Naive thymus-derived CD4-positive, alpha-beta T cell (primary cell): ENCODE results near the gene PBX4. TPM values are rescaled to one million over a fixed set of nuclear protein-coding genes. Genes with fewer than 3 reads are reported as not detected.
"Not testable (repeated sequence)": the region's sequence is repeated elsewhere in the genome, so short reads cannot be mapped to it uniquely, and the experiment has no call there.

ENCODE experiments used
- ATAC-seq: fragments of 150-1000 bp; cut with Tn5 transposase; 2 replicates; pipeline ENCODE4 v1.10.0; 2021; ENCODE audit warnings: mild to moderate bottlenecking, moderate library complexity
- CTCF ChIA-PET: fragments of 350-600 bp; sonication (Branson Sonifier 250); formaldehyde crosslinking; loops from one replicate; lab custom pipeline; 2021; ENCODE audit warnings: antibody characterized with exemption; lab: Charles Lee
- POLR2A ChIA-PET: fragments of 350-600 bp; sonication (Branson Sonifier 250); formaldehyde crosslinking; loops from one replicate; lab custom pipeline; 2021; ENCODE audit warnings: antibody characterized with exemption, inconsistent platforms; lab: Charles Lee
- DNase-seq, 9 donors: peaks; one replicate each; pipeline versions ENCODE4 v3.0.0 to v3.0.0-alpha.2; 2020 to 2022; ENCODE audit warnings: mixed read lengths in 1 of 9
- H3K27ac ChIP-seq: one replicate; pipeline ENCODE4 v1.7.0; 2013; ENCODE audit warnings: mild to moderate bottlenecking, low read depth, low read length, moderate library complexity
- H3K27me3 ChIP-seq, 2 donors: one replicate each; pipeline ENCODE4 v1.7.0; 2013; ENCODE audit warnings: low read length in 2 of 2, mild to moderate bottlenecking in 2 of 2, moderate library complexity in 2 of 2; ENCODE audit not compliant: control insufficient read depth in 2 of 2, insufficient read depth in 2 of 2
- H3K36me3 ChIP-seq, 3 experiments: 1 replicate in 2 of 3; 2 replicates in 1 of 3; pipeline ENCODE4 v1.7.0; 2013; ENCODE audit warnings: low read length in 3 of 3, mild to moderate bottlenecking in 3 of 3, moderate library complexity in 1 of 3; ENCODE audit not compliant: insufficient read depth in 3 of 3, control insufficient read depth in 2 of 3
- H3K4me1 ChIP-seq, 2 donors: one replicate each; pipeline ENCODE4 v1.7.0; 2013; ENCODE audit warnings: low read length in 2 of 2, mild to moderate bottlenecking in 2 of 2, moderate library complexity in 1 of 2; ENCODE audit not compliant: control insufficient read depth in 2 of 2, insufficient read depth in 2 of 2
- H3K4me3 ChIP-seq: 2 replicates; pipeline ENCODE4 v1.7.0; 2013; ENCODE audit warnings: mild to moderate bottlenecking, low read length
- H3K9me3 ChIP-seq, 3 experiments: 1 replicate in 2 of 3; 2 replicates in 1 of 3; pipeline ENCODE4 v1.7.0; 2013; ENCODE audit warnings: low read length in 3 of 3; ENCODE audit not compliant: control insufficient read depth in 2 of 3
- H3K27ac Mint-ChIP-seq, 9 donors: one replicate each; pipeline ENCODE4 v1.8.0; 2020 to 2022; ENCODE audit warnings: mixed read lengths in 9 of 9, mild to moderate bottlenecking in 8 of 9, moderate library complexity in 5 of 9, inconsistent platforms in 2 of 9
- H3K27me3 Mint-ChIP-seq, 5 donors: one replicate each; pipeline ENCODE4 v1.8.0; 2021 to 2022; ENCODE audit warnings: mixed read lengths in 5 of 5, mild to moderate bottlenecking in 1 of 5
- H3K36me3 Mint-ChIP-seq, 5 donors: one replicate each; pipeline ENCODE4 v1.8.0; 2020 to 2022; ENCODE audit warnings: mixed read lengths in 5 of 5, mild to moderate bottlenecking in 3 of 5, inconsistent platforms in 1 of 5
- H3K4me1 Mint-ChIP-seq, 7 donors: one replicate each; pipeline ENCODE4 v1.8.0; 2020 to 2022; ENCODE audit warnings: mixed read lengths in 7 of 7, mild to moderate bottlenecking in 3 of 7, inconsistent platforms in 1 of 7
- H3K4me3 Mint-ChIP-seq, 10 donors: one replicate each; pipeline ENCODE4 v1.8.0; 2020 to 2022; ENCODE audit warnings: mild to moderate bottlenecking in 10 of 10, mixed read lengths in 10 of 10, moderate library complexity in 6 of 10, inconsistent platforms in 2 of 10
- H3K9me3 Mint-ChIP-seq, 11 donors: one replicate each; pipeline ENCODE4 v1.8.0; 2020 to 2022; ENCODE audit warnings: mixed read lengths in 11 of 11, mild to moderate bottlenecking in 4 of 11, inconsistent platforms in 1 of 11, moderate library complexity in 1 of 11
- intact Hi-C, 2 donors: fragments of 100-400 bp; cut with micrococcal nuclease; formaldehyde crosslinking; loops; one replicate each; pipeline ENCODE4 v1.15.1; 2023
- polyA plus RNA-seq, 2 donors: library from polyadenylated mRNA; unstranded; fragments of 300-500 nt; fragmentation: Illumina TruSeq; gene quantifications; one replicate each; pipeline ENCODE4 v1.2.3, GENCODE V29; 2021
- total RNA-seq, 6 experiments: library from RNA in 5 of 6; stranded (reverse) in 5 of 6; gene quantifications; 1 replicate in 5 of 6; 2 replicates in 1 of 6; pipeline ENCODE4 v1.2.3 and lab custom pipeline; 2021 to 2026

PBX4 gene
- total and polyA plus RNA-seq, 7 experiments from 2014 or later = 3.8 to 42.7 (median 30.9) TPM

- DNase-seq = no peak
Measured at GRCh38 chr19:19619181-19619848, 828 bp upstream of the PBX4 start.

DNA sequence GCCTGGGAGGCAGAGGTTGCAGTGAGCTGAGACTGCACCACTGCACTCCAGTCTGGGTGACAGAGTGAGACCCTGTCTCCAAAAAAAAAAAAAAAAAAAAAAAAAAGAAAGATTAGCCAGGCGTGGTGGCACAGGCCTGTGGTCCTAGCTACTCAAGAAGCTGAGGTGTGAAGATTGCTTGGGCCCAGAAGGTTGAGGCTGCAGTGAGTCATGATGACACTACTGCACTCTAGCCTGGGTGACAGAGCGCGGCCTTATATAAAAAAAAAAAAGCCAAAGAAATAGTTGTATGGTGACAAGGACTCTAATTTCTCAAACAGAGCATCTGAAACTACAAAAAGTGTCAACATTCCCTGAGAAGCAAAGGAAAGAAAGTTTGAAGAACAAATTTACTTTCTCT lies 3.4 kb downstream of the PBX4 start:
- no peaks in the 10 kb centered on the region for H3K9me3 Mint-ChIP-seq
- peaks cover 0 to 33% (median 16%) of the 10 kb centered on the region in 5 donors for H3K36me3 Mint-ChIP-seq
- Histone ChIP-seq H3K4me1 (peaks cover 16 to 23% of the 10 kb centered on the region in 2 donors), H3K36me3 (no peaks in the 10 kb centered on the region), H3K4me3 (no peak overlapping the region), H3K27me3 (no peaks in the 10 kb centered on the region), H3K9me3 (no peaks in the 10 kb centered on the region), H3K27ac (no peak overlapping the region)
- no peak for ATAC-seq
- ChIA-PET CTCF (interaction anchor here (0.6 to 0.7 kb wide), 2 partner anchors 22 to 58 kb away, joined by 3 to 4 read pairs; no protein-coding TSS in a partner anchor), POLR2A (interaction anchor here (1.1 to 5.2 kb wide), 2 partner anchors 12 to 19 kb away, joined by 3 to 36 read pairs; no protein-coding TSS in a partner anchor)
- H3K27ac Mint-ChIP-seq = peak overlapping the region in 4 of 9 donors; percentile 12 to 85 (median 42)
- intact Hi-C loops = no loop called here
- H3K4me3 Mint-ChIP-seq = peak overlapping the region in 8 of 10 donors; percentile 20 to 79 (median 38)
- H3K4me1 Mint-ChIP-seq = peaks cover 41 to 67% (median 59%) of the 10 kb centered on the region in 7 donors
- H3K27me3 Mint-ChIP-seq = no peaks in the 10 kb centered on the region
- DNase-seq = no peak

More at GRCh38 chr19:19619181-19619848, 828 bp upstream of the PBX4 start:
- peak overlapping the region; percentile 80 to 98 (median 94) for H3K27ac Mint-ChIP-seq
- ChIA-PET POLR2A (interaction anchor here (0.7 to 5.2 kb wide), 6 partner anchors 16 to 202 kb away, joined by 3 to 36 read pairs (median 8); partner anchors contain the start of gene ZNF506), CTCF (interaction anchor here (0.6 to 1.8 kb wide), 2 partner anchors 8 to 65 kb away, joined by 3 to 7 read pairs; no protein-coding TSS in a partner anchor)
- H3K4me1 Mint-ChIP-seq = peaks cover 34 to 54% (median 40%) of the 10 kb centered on the region in 7 donors
- H3K36me3 Mint-ChIP-seq = peaks cover 0 to 26% (median 11%) of the 10 kb centered on the region in 5 donors
- H3K27ac ChIP-seq = peak overlapping the region; percentile 71
- no peaks in the 10 kb centered on the region for H3K9me3 Mint-ChIP-seq
- intact Hi-C loops = loop anchor here in 1 of 2 donors (2.0 kb wide), 1 partner anchor 43 kb away; the partner anchor contains the start of gene ATP13A1
- peaks cover 0 to 12% (median 0%) of the 10 kb centered on the region in 3 experiments for H3K36me3 ChIP-seq
- H3K4me3 ChIP-seq = peak overlapping the region; percentile 9
- H3K4me1 ChIP-seq = peaks cover 16 to 23% of the 10 kb centered on the region in 2 donors
- peak overlapping the region; percentile 79 to 99 (median 90) for H3K4me3 Mint-ChIP-seq
- no peaks in the 10 kb centered on the region for H3K27me3 ChIP-seq
- no peaks in the 10 kb centered on the region for H3K27me3 Mint-ChIP-seq
- no peaks in the 10 kb centered on the region for H3K9me3 ChIP-seq
- ATAC-seq = no peak

GRCh38 chr19:19613506-19613905 lies 5.0 kb downstream of the PBX4 start:
- Mint-ChIP-seq H3K4me3 (peak overlapping the region in 3 of 10 donors; percentile 6 to 38 (median 18)), H3K27me3 (no peaks in the 10 kb centered on the region), H3K27ac (peak overlapping the region in 1 of 9 donors; percentile 30), H3K36me3 (peaks cover 0 to 44% (median 21%) of the 10 kb centered on the region in 5 donors), H3K4me1 (peaks cover 41 to 62% (median 56%) of the 10 kb centered on the region in 7 donors), H3K9me3 (no peaks in the 10 kb centered on the region)
- Histone ChIP-seq H3K9me3 (no peaks in the 10 kb centered on the region), H3K36me3 (no peaks in the 10 kb centered on the region), H3K4me1 (peaks cover 14 to 16% of the 10 kb centered on the region in 2 donors), H3K4me3 (no peak overlapping the region), H3K27ac (no peak overlapping the region), H3K27me3 (no peaks in the 10 kb centered on the region)
- DNase-seq = no peak
- intact Hi-C loops = no loop called here
- no peak for ATAC-seq
- CTCF ChIA-PET = interaction anchor here (0.8 to 0.9 kb wide), 2 partner anchors 10 to 295 kb away, joined by 3 to 4 read pairs; no protein-coding TSS in a partner anchor
- POLR2A ChIA-PET = interaction anchor here (0.8 to 2.1 kb wide), 6 partner anchors 12 to 97 kb away, joined by 3 to 17 read pairs (median 4); partner anchors contain the start of gene LPAR2

DNA sequence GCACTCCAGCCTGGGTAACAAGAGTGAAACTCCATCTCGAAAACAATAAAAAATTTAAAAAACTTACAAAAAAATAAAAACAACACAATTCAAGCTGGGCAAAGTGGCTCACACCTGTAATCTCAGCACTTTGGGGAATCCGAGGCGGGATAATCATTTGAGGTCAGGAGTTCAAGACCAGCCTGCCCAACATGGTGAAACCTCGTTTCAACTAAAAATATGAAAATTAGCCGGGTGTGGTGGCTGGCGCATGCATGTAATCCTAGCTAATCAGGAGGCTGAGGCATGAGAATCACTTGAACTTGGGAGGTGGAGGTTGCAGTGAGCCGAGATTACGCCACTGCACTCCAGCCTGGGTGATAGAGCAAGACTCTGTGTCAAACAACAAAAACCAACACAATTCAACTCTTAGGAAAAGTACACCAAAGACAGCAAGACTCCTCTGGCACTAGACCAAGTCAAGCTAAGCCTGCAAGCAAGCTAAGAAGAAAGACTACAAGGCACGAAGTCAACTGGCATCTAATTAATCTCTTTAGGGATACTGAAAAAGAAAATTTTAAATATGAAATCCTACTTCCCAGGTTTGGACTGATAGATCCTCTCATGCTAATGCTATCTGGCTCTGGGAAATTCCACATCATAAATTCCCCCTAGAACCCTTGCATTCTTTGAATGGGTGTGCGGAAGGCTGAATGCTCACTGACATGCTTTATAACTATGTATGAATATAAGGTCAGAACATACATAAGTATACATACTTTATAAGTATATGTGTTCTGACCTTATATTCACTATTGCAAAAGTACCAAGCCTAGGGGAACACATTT lies 7.9 kb downstream of the PBX4 start:
- ChIA-PET POLR2A (interaction anchor here (0.9 to 1.4 kb wide), 4 partner anchors 9 to 21 kb away, joined by 4 to 7 read pairs (median 5); no protein-coding TSS in a partner anchor), CTCF (interaction anchor here (0.8 kb wide), 1 partner anchor 56 kb away, joined by 3 read pairs; no protein-coding TSS in a partner anchor)
- Histone ChIP-seq H3K27me3 (no peaks in the 10 kb centered on the region), H3K27ac (no peak overlapping the region), H3K4me1 (peaks cover 16 to 29% of the 10 kb centered on the region in 2 donors), H3K36me3 (no peaks in the 10 kb centered on the region), H3K9me3 (no peaks in the 10 kb centered on the region), H3K4me3 (no peak overlapping the region)
- no peak for ATAC-seq
- Mint-ChIP-seq H3K4me1 (peaks cover 26 to 64% (median 51%) of the 10 kb centered on the region in 7 donors), H3K4me3 (peak overlapping the region in 1 of 10 donors; percentile 9), H3K27me3 (no peaks in the 10 kb centered on the region), H3K9me3 (no peaks in the 10 kb centered on the region), H3K27ac (peak overlapping the region in 2 of 9 donors; percentile 7 to 48), H3K36me3 (peaks cover 0 to 42% (median 22%) of the 10 kb centered on the region in 5 donors)
- DNase-seq = no peak
- intact Hi-C loops = no loop called here

DNA sequence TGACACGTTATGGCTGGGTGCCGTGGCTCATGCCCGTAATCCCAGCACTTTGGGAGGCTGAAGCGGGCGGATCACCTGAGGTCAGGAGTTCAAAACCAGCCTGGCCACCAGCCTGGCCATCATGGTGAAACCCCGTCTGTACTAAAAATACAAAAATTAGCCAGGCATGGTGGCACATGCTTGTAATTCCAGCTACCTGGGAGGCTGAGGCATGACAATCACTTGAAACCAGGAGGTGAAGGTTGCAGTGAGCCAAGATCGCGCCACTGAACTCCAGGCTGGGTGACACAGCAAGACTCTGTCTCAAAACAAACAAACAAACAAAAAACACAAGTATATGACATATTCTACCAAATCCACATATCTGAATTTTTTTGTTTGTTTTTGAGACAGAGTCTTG lies 11.8 kb downstream of the PBX4 start:
- H3K9me3 ChIP-seq, H3K9me3 Mint-ChIP-seq, DNase-seq, H3K27me3 ChIP-seq, H3K36me3 ChIP-seq, H3K4me3 ChIP-seq, ATAC-seq, H3K27me3 Mint-ChIP-seq: not testable (repeated sequence)
- ChIA-PET CTCF (interaction anchor here (0.7 to 1.2 kb wide), 3 partner anchors 11 to 47 kb away, joined by 3 to 4 read pairs (median 4); partner anchors contain the start of gene PBX4), POLR2A (interaction anchor here (0.8 to 6.9 kb wide), 11 partner anchors 10 to 169 kb away, joined by 3 to 49 read pairs (median 4); partner anchors contain the start of gene LPAR2)
- Mint-ChIP-seq H3K36me3 (peaks cover 0 to 36% (median 13%) of the 10 kb centered on the region in 5 donors), H3K4me3 (peak overlapping the region in 6 of 10 donors; percentile 58 to 76 (median 73)), H3K27ac (peak overlapping the region; percentile 66 to 96 (median 91)), H3K4me1 (peaks cover 22 to 62% (median 51%) of the 10 kb centered on the region in 7 donors)
- peaks cover 35 to 47% of the 10 kb centered on the region in 2 donors for H3K4me1 ChIP-seq
- intact Hi-C loops = loop anchor here in 1 of 2 donors (1.0 to 10.0 kb wide), 5 partner anchors 8 to 202 kb away; partner anchors contain the start of genes GATAD2A and PBX4
- H3K27ac ChIP-seq = peak overlapping the region; percentile 46
